ENCODE results near the gene MAPK6. TPM values are rescaled to one million over a fixed set of nuclear protein-coding genes. Genes with fewer than 3 reads are reported as not detected.
"Not testable (repeated sequence)": the region's sequence is repeated elsewhere in the genome, so short reads cannot be mapped to it uniquely, and the experiment has no call there.

Gene MAPK6
- total and polyA plus RNA-seq, 4 donors: 5.6 to 27.1 (median 16.9) TPM

- no peaks in the 10 kb centered on the region for H3K9me3 ChIP-seq (ENCODE audit: control insufficient read depth, low read length)
- DNase-seq (no peak), ATAC-seq (ENCODE audit: low FRiP score) (no peak)
- intact Hi-C loops (cut with DNase I): no loop called here
- H3K36me3 ChIP-seq (ENCODE audit: control insufficient read depth in 1 of 2, insufficient read depth in 2 of 2, low read length in 1 of 2): no peaks in the 10 kb centered on the region
- no peaks in the 10 kb centered on the region for H3K27me3 ChIP-seq (ENCODE audit: control insufficient read depth in 1 of 2, insufficient read depth in 2 of 2, low read length in 1 of 2)
- H3K4me3 ChIP-seq (ENCODE audit: low read length in 2 of 2): no peak overlapping the region
- no peak overlapping the region for H3K27ac ChIP-seq (ENCODE audit: low read depth in 1 of 2, low read length in 2 of 2)
- H3K4me1 ChIP-seq (ENCODE audit: control insufficient read depth in 1 of 2, insufficient read depth in 2 of 2, low read length in 2 of 2): no peaks in the 10 kb centered on the region
Observed at GRCh38 chr15:52090193-52090592, 71.2 kb downstream of the MAPK6 start.

GRCh38 chr15:52093167-52093538, 74.1 kb downstream of the MAPK6 start:
- ATAC-seq (ENCODE audit: low FRiP score) (no peak), DNase-seq (no peak)
- Histone ChIP-seq H3K4me3 (ENCODE audit: low read length in 2 of 2) (no peak overlapping the region), H3K27ac (ENCODE audit: low read depth in 1 of 2, low read length in 2 of 2) (peak overlapping the region in 1 of 2 donors; percentile 30), H3K4me1 (ENCODE audit: control insufficient read depth in 1 of 2, insufficient read depth in 2 of 2, low read length in 2 of 2) (no peaks in the 10 kb centered on the region), H3K9me3 (ENCODE audit: control insufficient read depth, low read length) (no peaks in the 10 kb centered on the region), H3K36me3 (ENCODE audit: control insufficient read depth in 1 of 2, insufficient read depth in 2 of 2, low read length in 1 of 2) (no peaks in the 10 kb centered on the region), H3K27me3 (ENCODE audit: control insufficient read depth in 1 of 2, insufficient read depth in 2 of 2, low read length in 1 of 2) (no peaks in the 10 kb centered on the region)
- intact Hi-C loops (cut with DNase I): no loop called here
- 38 to 42% methylated on average over 4 of the region's 4 CpGs for WGBS, 2 donors

- Histone ChIP-seq H3K9me3 (ENCODE audit: control insufficient read depth, low read length) (no peaks in the 10 kb centered on the region), H3K4me3 (ENCODE audit: low read length in 2 of 2) (no peak overlapping the region), H3K27ac (ENCODE audit: low read depth in 1 of 2, low read length in 2 of 2) (peak overlapping the region in 1 of 2 donors; percentile 25), H3K36me3 (ENCODE audit: control insufficient read depth in 1 of 2, insufficient read depth in 2 of 2, low read length in 1 of 2) (no peaks in the 10 kb centered on the region), H3K4me1 (ENCODE audit: control insufficient read depth in 1 of 2, insufficient read depth in 2 of 2, low read length in 2 of 2) (no peaks in the 10 kb centered on the region), H3K27me3 (ENCODE audit: control insufficient read depth in 1 of 2, insufficient read depth in 2 of 2, low read length in 1 of 2) (no peaks in the 10 kb centered on the region)
- DNase-seq (peak in 1 of 2 donors; percentile 72), ATAC-seq (ENCODE audit: low FRiP score) (peak; percentile 72)
- WGBS, 2 donors: 28 to 31% methylated on average over 12 of the region's 12 CpGs
- intact Hi-C loops (cut with DNase I): no loop called here
Observed at GRCh38 chr15:52093539-52094510, 74.8 kb downstream of the MAPK6 start.

GRCh38 chr15:52094811-52095584, 76.0 kb downstream of the MAPK6 start:
- no peak for ATAC-seq (ENCODE audit: low FRiP score)
- DNase-seq: no peak
- Histone ChIP-seq H3K27me3 (ENCODE audit: control insufficient read depth in 1 of 2, insufficient read depth in 2 of 2, low read length in 1 of 2) (no peaks in the 10 kb centered on the region), H3K27ac (ENCODE audit: low read depth in 1 of 2, low read length in 2 of 2) (no peak overlapping the region), H3K4me1 (ENCODE audit: control insufficient read depth in 1 of 2, insufficient read depth in 2 of 2, low read length in 2 of 2) (no peaks in the 10 kb centered on the region), H3K4me3 (ENCODE audit: low read length in 2 of 2) (no peak overlapping the region), H3K36me3 (ENCODE audit: control insufficient read depth in 1 of 2, insufficient read depth in 2 of 2, low read length in 1 of 2) (no peaks in the 10 kb centered on the region), H3K9me3 (ENCODE audit: control insufficient read depth, low read length) (no peaks in the 10 kb centered on the region)
- intact Hi-C loops (cut with DNase I): no loop called here
- WGBS, 2 donors: 93% methylated on average over 12 of the region's 12 CpGs

GRCh38 chr15:52095597-52096262, 76.7 kb downstream of the MAPK6 start:
- WGBS, 2 donors: 63 to 78% methylated on average over 4 of the region's 4 CpGs
- no peaks in the 10 kb centered on the region for H3K9me3 ChIP-seq (ENCODE audit: control insufficient read depth, low read length)
- ATAC-seq (ENCODE audit: low FRiP score) (peak; percentile 42), DNase-seq (no peak)
- intact Hi-C loops (cut with DNase I): no loop called here
- H3K4me1 ChIP-seq (ENCODE audit: control insufficient read depth in 1 of 2, insufficient read depth in 2 of 2, low read length in 2 of 2): no peaks in the 10 kb centered on the region
- no peak overlapping the region for H3K27ac ChIP-seq (ENCODE audit: low read depth in 1 of 2, low read length in 2 of 2)
- no peaks in the 10 kb centered on the region for H3K27me3 ChIP-seq (ENCODE audit: control insufficient read depth in 1 of 2, insufficient read depth in 2 of 2, low read length in 1 of 2)
- H3K4me3 ChIP-seq (ENCODE audit: low read length in 2 of 2): no peak overlapping the region
- no peaks in the 10 kb centered on the region for H3K36me3 ChIP-seq (ENCODE audit: control insufficient read depth in 1 of 2, insufficient read depth in 2 of 2, low read length in 1 of 2)

- H3K27me3 ChIP-seq (ENCODE audit: control insufficient read depth in 1 of 2, insufficient read depth in 2 of 2, low read length in 1 of 2); DNase-seq; H3K4me1 ChIP-seq (ENCODE audit: control insufficient read depth in 1 of 2, insufficient read depth in 2 of 2, low read length in 2 of 2); H3K27ac ChIP-seq (ENCODE audit: low read depth in 1 of 2, low read length in 2 of 2); H3K36me3 ChIP-seq (ENCODE audit: control insufficient read depth in 1 of 2, insufficient read depth in 2 of 2, low read length in 1 of 2); H3K9me3 ChIP-seq (ENCODE audit: control insufficient read depth, low read length); intact Hi-C loops (cut with DNase I); ATAC-seq (ENCODE audit: low FRiP score); H3K4me3 ChIP-seq (ENCODE audit: low read length in 2 of 2): not testable (repeated sequence)
- 94 to 97% methylated on average over 9 of the region's 9 CpGs for WGBS, 2 donors
Observed at GRCh38 chr15:52096536-52096935, 77.5 kb downstream of the MAPK6 start.

- Histone ChIP-seq H3K27me3 (ENCODE audit: control insufficient read depth in 1 of 2, insufficient read depth in 2 of 2, low read length in 1 of 2) (no peaks in the 10 kb centered on the region), H3K27ac (ENCODE audit: low read depth in 1 of 2, low read length in 2 of 2) (no peak overlapping the region), H3K36me3 (ENCODE audit: control insufficient read depth in 1 of 2, insufficient read depth in 2 of 2, low read length in 1 of 2) (no peaks in the 10 kb centered on the region), H3K9me3 (ENCODE audit: control insufficient read depth, low read length) (no peaks in the 10 kb centered on the region), H3K4me1 (ENCODE audit: control insufficient read depth in 1 of 2, insufficient read depth in 2 of 2, low read length in 2 of 2) (no peaks in the 10 kb centered on the region), H3K4me3 (ENCODE audit: low read length in 2 of 2) (no peak overlapping the region)
- intact Hi-C loops (cut with DNase I): no loop called here
- ATAC-seq (ENCODE audit: low FRiP score): no peak
- DNase-seq: no peak
Observed at GRCh38 chr15:52097180-52097579, 78.2 kb downstream of the MAPK6 start.

GRCh38 chr15:52098323-52098722, 79.3 kb downstream of the MAPK6 start:
- Histone ChIP-seq H3K36me3 (ENCODE audit: control insufficient read depth in 1 of 2, insufficient read depth in 2 of 2, low read length in 1 of 2) (no peaks in the 10 kb centered on the region), H3K4me1 (ENCODE audit: control insufficient read depth in 1 of 2, insufficient read depth in 2 of 2, low read length in 2 of 2) (no peaks in the 10 kb centered on the region), H3K4me3 (ENCODE audit: low read length in 2 of 2) (no peak overlapping the region), H3K9me3 (ENCODE audit: control insufficient read depth, low read length) (no peaks in the 10 kb centered on the region), H3K27me3 (ENCODE audit: control insufficient read depth in 1 of 2, insufficient read depth in 2 of 2, low read length in 1 of 2) (no peaks in the 10 kb centered on the region), H3K27ac (ENCODE audit: low read depth in 1 of 2, low read length in 2 of 2) (no peak overlapping the region)
- DNase-seq (no peak), ATAC-seq (ENCODE audit: low FRiP score) (no peak)
- 91 to 95% methylated on average over 2 of the region's 2 CpGs for WGBS, 2 donors
- intact Hi-C loops (cut with DNase I): no loop called here

Measured in aorta (tissue), 5 donors.